Panc1 (cell line): ENCODE results near the gene SSH3. TPM values are rescaled to one million over a fixed set of nuclear protein-coding genes. Genes with fewer than 3 reads are reported as not detected.
A peak's percentile ranks its signal among the peaks of the same experiment; 100 is the strongest.

Experiments
- ATAC-seq: fragments of 200-7000 bp; cut with Tn5 transposase; 2 replicates; pipeline ENCODE4 v1.9.1; 2020; ENCODE audit warnings: mild to moderate bottlenecking, moderate library complexity
- BruUV-seq: library from RNA; stranded (reverse); fragments of 400-500 nt; replicated peaks from 2 replicates; lab custom pipeline; 2021; lab: Mats Ljungman, UMichigan
- CTCF ChIA-PET: fragments of 300-600 bp; sonication (Branson Sonifier 250); formaldehyde crosslinking; loops from one replicate; lab custom pipeline; 2022; ENCODE audit warnings: antibody characterized with exemption; lab: Charles Lee
- POLR2A ChIA-PET: fragments of 300-600 bp; sonication (Branson Sonifier 250); formaldehyde crosslinking; loops from one replicate; lab custom pipeline; 2022; ENCODE audit warnings: antibody characterized with exemption; lab: Charles Lee
- DNase-seq: peaks from one replicate; pipeline ENCODE4 v3.0.0-alpha.2; 2010; ENCODE audit warnings: low read depth, low spot score
- H3K27ac ChIP-seq: 2 replicates; pipeline ENCODE4 v1.5.1; 2011; ENCODE audit warnings: mild to moderate bottlenecking, low read length, inconsistent platforms
- H3K27me3 ChIP-seq: fragments of 200-500 bp; sonication (Bioruptor generic); 2 replicates; pipeline ENCODE4 v1.6.0; 2014; ENCODE audit warnings: low read length, inconsistent platforms; ENCODE audit not compliant: control insufficient read depth, insufficient read depth
- H3K36me3 ChIP-seq: fragments of 200-500 bp; sonication (Bioruptor generic); 2 replicates; pipeline ENCODE4 v1.5.1; 2014; ENCODE audit warnings: inconsistent platforms, mild to moderate bottlenecking, low read length, moderate library complexity; ENCODE audit not compliant: control insufficient read depth, insufficient read depth
- H3K4me1 ChIP-seq: 2 replicates; pipeline ENCODE4 v1.5.1; 2011; ENCODE audit warnings: inconsistent platforms, mild to moderate bottlenecking, low read length, moderate library complexity; ENCODE audit not compliant: control insufficient read depth, insufficient read depth
- H3K4me3 ChIP-seq, 2 experiments: 2 replicates each; pipeline ENCODE4 v1.5.1; 2011 to 2012; ENCODE audit warnings: low read depth in 2 of 2, low read length in 2 of 2, mild to moderate bottlenecking in 2 of 2, inconsistent platforms in 1 of 2, moderate library complexity in 1 of 2
- H3K9me3 ChIP-seq: fragments of 200-500 bp; sonication (Bioruptor generic); 2 replicates; pipeline ENCODE4 v1.5.1; 2014; ENCODE audit warnings: low read depth, mild to moderate bottlenecking, inconsistent platforms, low read length, moderate library complexity; ENCODE audit not compliant: control insufficient read depth, insufficient read depth
- CTCF ChIP-seq: fragments of 450-650 bp; IDR thresholded peaks from 2 replicates; pipeline ENCODE4 v1.5.1; 2017; ENCODE audit warnings: mild to moderate bottlenecking
- POLR2AphosphoS5 ChIP-seq: IDR thresholded peaks from 2 replicates; pipeline ENCODE4 v1.6.1; 2012; ENCODE audit warnings: mild to moderate bottlenecking, low read depth, low read length, moderate library complexity
- REST ChIP-seq, 2 experiments: IDR thresholded peaks; 2 replicates each; pipeline ENCODE4 v1.6.1; 2011 to 2012; ENCODE audit warnings: low read depth in 2 of 2, control low read depth in 1 of 2, low read length in 1 of 2, mild to moderate bottlenecking in 1 of 2, moderate library complexity in 1 of 2; ENCODE audit not compliant: insufficient read depth in 1 of 2
- SIN3A ChIP-seq: IDR thresholded peaks from 2 replicates; pipeline ENCODE4 v1.6.1; 2012; ENCODE audit warnings: low read depth, mild to moderate bottlenecking, low read length, moderate library complexity, borderline replicate concordance; ENCODE audit not compliant: insufficient read depth
- TCF7L2 ChIP-seq: IDR thresholded peaks from 2 replicates; pipeline ENCODE4 v1.6.1; 2011; ENCODE audit warnings: mild to moderate bottlenecking, low read depth, low read length, inconsistent platforms
- in situ Hi-C: cut with HindIII; loops from 2 replicates; pipeline ENCODE4 v1.10.0; 2016; ENCODE audit warnings: low sequenced_read_pairs, low pct_unique_long_range_greater_than_20kb
- intact Hi-C: fragments of 100-400 bp; cut with micrococcal nuclease; formaldehyde crosslinking; loops from one replicate; pipeline ENCODE4 v1.10.0; 2022; ENCODE audit not compliant: unreplicated experiment
- total RNA-seq: library from RNA; stranded (reverse); gene quantifications from one replicate; pipeline ENCODE4 v1.2.1, GENCODE V29; 2021; ENCODE audit not compliant: unreplicated experiment

The SSH3 gene
- total RNA-seq, 1 experiment from 2014 or later: 79.8 TPM

GRCh38 chr11:67288198-67288451 is 15.2 kb upstream of the SSH3 start:
- Histone ChIP-seq H3K4me1 (peaks cover 18% of the 10 kb centered on the region), H3K4me3 (peak overlapping the region; percentile 72 to 78), H3K9me3 (no peaks in the 10 kb centered on the region), H3K27me3 (no peaks in the 10 kb centered on the region), H3K27ac (peak overlapping the region; percentile 95), H3K36me3 (peaks cover 2% of the 10 kb centered on the region; the same call in 1 of the 2 replicates)
- intact Hi-C loops: no loop called here
- DNase-seq: no peak
- in situ Hi-C loops: no loop called here
- CTCF ChIA-PET: interaction anchor here (1.4 to 2.1 kb wide), 2 partner anchors 30 to 94 kb away, joined by 3 to 9 read pairs; no protein-coding TSS in a partner anchor
- POLR2A ChIA-PET: interaction anchor here (0.6 kb wide), 1 partner anchor 1242 kb away, joined by 5 read pairs; no protein-coding TSS in a partner anchor
- TF ChIP-seq REST (IDR thresholded peaks at IDR 0.05; ENCODE audit: insufficient read depth in 1 of 2, low read depth in 2 of 2, low read length in 1 of 2): no peak
- no TSS peak for BruUV-seq
- no peak for ATAC-seq

- H3K27me3 ChIP-seq: no peaks in the 10 kb centered on the region
- TF ChIP-seq SIN3A (peak; percentile 60; the same call in 1 of the 2 replicates), CTCF (no peak; the same call in 1 of the 2 replicates), TCF7L2 (0 out of 2 replicates have a peak, but pooled peaks have one; percentile 11), REST (IDR thresholded peaks at IDR 0.05; ENCODE audit: insufficient read depth in 1 of 2, low read depth in 2 of 2, low read length in 1 of 2) (no peak), POLR2AphosphoS5 (no peak; the same call in 1 of the 2 replicates)
- H3K9me3 ChIP-seq: no peaks in the 10 kb centered on the region
- ATAC-seq (peak; percentile 83), DNase-seq (no peak)
- peak overlapping the region; percentile 72 to 78 for H3K4me3 ChIP-seq
- intact Hi-C loops: no loop called here
- CTCF ChIA-PET: interaction anchor here (0.6 to 2.1 kb wide), 3 partner anchors 29 to 1279 kb away, joined by 3 to 9 read pairs (median 5); no protein-coding TSS in a partner anchor
- BruUV-seq: no TSS peak
- peaks cover 18% of the 10 kb centered on the region for H3K4me1 ChIP-seq
- H3K36me3 ChIP-seq: peaks cover 2% of the 10 kb centered on the region; the same call in 1 of the 2 replicates
- POLR2A ChIA-PET: interaction anchor here (0.6 kb wide), 1 partner anchor 1243 kb away, joined by 5 read pairs; no protein-coding TSS in a partner anchor
- H3K27ac ChIP-seq: peak overlapping the region; percentile 95
- in situ Hi-C loops: no loop called here
These were observed 14.7 kb upstream of the SSH3 start for GRCh38 chr11:67288452-67289225.
